ENCODE results near the gene PTPN4. TPM values are rescaled to one million over a fixed set of nuclear protein-coding genes. Genes with fewer than 3 reads are reported as not detected.

The PTPN4 gene
- total and polyA plus RNA-seq, 2 of the 8 experiments (the other 6 are each of a cell fraction or from before 2014, with no cell fraction given) = 28.5 to 105 TPM

DNA sequence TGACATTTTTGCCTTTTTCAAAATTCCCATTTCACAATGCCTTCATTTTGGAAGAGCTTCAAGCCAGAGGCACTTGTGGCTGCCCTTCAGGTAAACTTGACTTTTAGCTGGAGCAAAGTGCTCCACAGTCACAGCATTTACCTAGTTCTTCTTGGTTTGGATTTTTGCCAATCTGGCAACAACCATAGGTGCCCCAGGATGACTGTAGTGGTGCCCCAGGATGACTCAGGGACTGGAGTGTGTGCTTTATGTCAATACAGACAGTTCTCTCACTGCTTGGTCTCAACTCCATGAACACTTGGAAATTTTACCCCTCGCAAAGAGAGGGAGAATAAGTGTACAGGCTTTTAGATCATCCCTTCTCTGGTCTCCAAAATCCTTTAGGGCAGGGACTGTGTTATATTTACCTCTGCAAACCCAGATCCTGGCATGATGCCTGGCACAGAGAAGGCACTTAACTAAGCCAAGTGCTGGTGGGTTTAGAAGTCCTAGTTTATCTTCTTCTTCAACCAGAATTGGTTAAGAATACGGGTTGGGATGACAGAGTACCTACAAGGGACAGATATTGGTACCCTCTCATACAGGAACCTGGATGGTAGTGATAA, 15.3 kb upstream of the PTPN4 start:
- Histone ChIP-seq H3K9me3 (ENCODE audit: insufficient read depth in 2 of 2, low read depth in 1 of 2, low read length in 1 of 2) (no peaks in the 10 kb centered on the region), H3K79me2 (ENCODE audit: control insufficient read depth in 1 of 2, insufficient read depth in 2 of 2, low read length in 2 of 2) (no peaks in the 10 kb centered on the region), H2BK12ac (ENCODE audit: low read depth, low read length) (no peak overlapping the region), H4K20me1 (replicated peaks in 1 of 2; ENCODE audit: control insufficient read depth in 1 of 2, insufficient read depth in 2 of 2, low read length in 2 of 2) (no peaks in the 10 kb centered on the region), H3K4ac (replicated peaks; ENCODE audit: insufficient read length, low read depth, low read length) (no peak overlapping the region), H4K5ac (ENCODE audit: insufficient read length, low read depth, low read length) (no peak overlapping the region), H2BK120ac (replicated peaks; ENCODE audit: low read depth, low read length) (no peak overlapping the region), H3K4me2 (ENCODE audit: insufficient read depth in 1 of 2, low read depth in 2 of 2, low read length in 2 of 2) (no peak overlapping the region), H3K23me2 (ENCODE audit: low read depth, low read length) (no peaks in the 10 kb centered on the region), H3K36me3 (ENCODE audit: control insufficient read depth in 2 of 4, insufficient read depth in 4 of 4, low read length in 3 of 4) (no peaks in the 10 kb centered on the region), H4K91ac (replicated peaks; ENCODE audit: insufficient read length, low read length) (no peak overlapping the region), H3K56ac (replicated peaks; ENCODE audit: insufficient read length, low read depth, low read length) (no peak overlapping the region), H3K27ac (ENCODE audit: low read depth, low read length) (no peak overlapping the region), H2BK15ac (ENCODE audit: low read length) (no peak overlapping the region), H3K23ac (ENCODE audit: insufficient read length) (no peak overlapping the region), H3K14ac (ENCODE audit: insufficient read length) (no peak overlapping the region), H3K4me1 (replicated peaks in 1 of 4; ENCODE audit: control insufficient read depth in 3 of 4, insufficient read depth in 4 of 4, low read length in 3 of 4) (peaks cover 0 to 12% (median 4%) of the 10 kb centered on the region in 4 experiments; a peak in 6 of 7 replicates), H3K27me3 (replicated peaks in 1 of 4; ENCODE audit: control insufficient read depth in 3 of 4, extremely low read depth in 1 of 4, insufficient read depth in 3 of 4, low read length in 3 of 4) (no peaks in the 10 kb centered on the region), H3K79me1 (ENCODE audit: low read depth, low read length) (no peaks in the 10 kb centered on the region), H2BK5ac (ENCODE audit: low read depth, low read length) (no peak overlapping the region), H4K8ac (ENCODE audit: extremely low read depth, insufficient read depth, low read length) (no peak overlapping the region), H3K4me3 (ENCODE audit: extremely low read depth in 1 of 4, insufficient read depth in 2 of 4, low read depth in 3 of 4, low read length in 4 of 4) (no peak overlapping the region), H3K9ac (replicated peaks in 1 of 4; ENCODE audit: extremely low read depth in 1 of 4, low read depth in 3 of 4, low read length in 3 of 4) (no peak overlapping the region), H2BK20ac (ENCODE audit: low read length) (no peak overlapping the region), H3K18ac (ENCODE audit: extremely low read depth, low read length) (no peak overlapping the region), H2AK5ac (ENCODE audit: low read depth, low read length) (no peak overlapping the region), H2AFZ (ENCODE audit: low read length) (no peak overlapping the region)
- no peak for FAIRE-seq
- no peak for DNase-seq (ENCODE audit: low read depth in 1 of 2, low spot score in 2 of 2)
- POLR2A ChIA-PET (ENCODE audit: partially characterized antibody) = no interaction called here
- 84% methylated on average over 2 of the region's 2 CpGs; no CpG with 5 or more reads in 1 of the 2 experiments for WGBS, 2 experiments (ENCODE audit: extremely low coverage in 1 of 2, insufficient coverage in 1 of 2, insufficient read length in 1 of 2, insufficient replicate concordance in 2 of 2, low coverage in 1 of 2, low lambda C conversion rate in 2 of 2, missing lambda C conversion rate in 1 of 2)
- CTCF ChIA-PET (ENCODE audit: partially characterized antibody) = no interaction called here
- TF ChIP-seq SAP30 (IDR thresholded peaks at IDR 0.05; ENCODE audit: insufficient read depth, insufficient replicate concordance, low read length) (no peak), FOSL1 (IDR thresholded peaks at IDR 0.05; ENCODE audit: insufficient read depth, low read depth, low read length) (no peak), BRCA1 (IDR thresholded peaks at IDR 0.05; ENCODE audit: low read depth, low read length) (no peak)

All from H1 (cell line).